T-helper 2 cell treated with Interferon-gamma antibody and Interleukin-4, amounts not matched to agents 100 ng/mL and 5 ng/mL, for 36 hours (primary cell): ENCODE measurements around the gene TMEM30B. TPM values are rescaled to one million over a fixed set of nuclear protein-coding genes. Genes with fewer than 3 reads are reported as not detected.
"Not testable (repeated sequence)": the region's sequence is repeated elsewhere in the genome, so short reads cannot be mapped to it uniquely, and the experiment has no call there.

Source experiments
- intact Hi-C: fragments of 100-400 bp; cut with micrococcal nuclease; formaldehyde crosslinking; loops from one replicate; pipeline ENCODE4 v1.15.1; 2023
- total RNA-seq: library from RNA; stranded (reverse); gene quantifications from 2 replicates; pipeline ENCODE4 v1.2.3, GENCODE V29; 2022

TMEM30B gene
- total RNA-seq, 1 donor from 2014 or later = 0.16 TPM

DNA sequence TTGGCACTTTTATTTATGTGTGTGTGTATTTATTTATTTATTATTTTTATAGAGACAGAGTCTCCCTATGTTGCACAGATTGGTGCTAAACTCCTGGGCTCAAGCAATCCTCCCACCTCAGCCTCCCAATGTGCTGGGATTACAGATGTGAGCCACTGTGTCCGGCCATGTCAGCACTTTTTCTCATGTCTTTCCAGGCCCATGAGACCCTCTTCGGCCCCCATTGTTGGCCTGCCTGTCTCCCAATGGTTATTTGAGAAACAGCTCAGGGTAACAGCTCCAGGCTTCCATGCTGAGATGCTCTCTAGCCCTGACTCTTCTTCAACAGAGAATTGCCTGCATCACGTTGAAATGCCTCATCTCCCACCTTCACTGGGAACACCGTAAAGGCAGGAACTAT is 34.4 kb downstream of the TMEM30B start:
- intact Hi-C loops = no loop called here

DNA sequence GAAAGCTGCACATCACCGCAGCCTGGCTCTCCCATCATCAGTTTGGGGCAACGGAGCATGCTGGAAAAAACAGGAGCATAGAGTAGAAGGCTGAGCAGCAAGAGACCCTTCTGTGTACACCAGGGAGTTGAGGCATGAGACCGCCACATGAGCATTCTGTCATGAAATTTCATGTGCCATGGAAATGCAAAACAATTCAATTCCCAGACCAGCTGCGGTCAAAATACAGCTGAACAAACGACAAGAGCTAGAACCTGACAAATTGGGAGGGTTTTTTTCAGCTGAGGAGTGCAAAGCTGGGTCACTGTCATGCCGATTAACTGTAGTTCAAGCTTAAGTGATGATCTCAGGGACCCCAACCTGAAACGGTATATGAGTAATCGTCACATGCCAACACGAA is 37.1 kb downstream of the TMEM30B start:
- intact Hi-C loops = no loop called here

DNA sequence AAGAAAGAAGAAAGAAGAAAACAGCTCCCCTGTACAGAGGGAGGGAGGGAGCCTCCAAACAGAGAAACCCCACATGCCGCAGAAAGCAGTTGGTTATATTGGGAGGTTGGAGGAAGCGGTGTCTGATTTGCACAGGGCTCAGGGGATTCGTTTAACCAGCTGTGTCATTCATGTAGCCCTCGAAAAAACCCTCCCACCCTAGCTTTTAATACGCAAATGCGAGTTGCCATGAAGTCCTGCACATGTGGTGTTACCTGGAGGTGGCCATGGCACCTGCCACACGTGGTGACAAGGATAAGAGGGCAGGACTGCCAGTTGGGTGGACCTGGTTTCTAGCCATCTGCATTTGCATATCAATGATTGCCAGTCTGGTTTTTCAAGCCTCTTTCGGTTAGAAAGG is 40.9 kb downstream of the TMEM30B start:
- intact Hi-C loops = no loop called here

DNA sequence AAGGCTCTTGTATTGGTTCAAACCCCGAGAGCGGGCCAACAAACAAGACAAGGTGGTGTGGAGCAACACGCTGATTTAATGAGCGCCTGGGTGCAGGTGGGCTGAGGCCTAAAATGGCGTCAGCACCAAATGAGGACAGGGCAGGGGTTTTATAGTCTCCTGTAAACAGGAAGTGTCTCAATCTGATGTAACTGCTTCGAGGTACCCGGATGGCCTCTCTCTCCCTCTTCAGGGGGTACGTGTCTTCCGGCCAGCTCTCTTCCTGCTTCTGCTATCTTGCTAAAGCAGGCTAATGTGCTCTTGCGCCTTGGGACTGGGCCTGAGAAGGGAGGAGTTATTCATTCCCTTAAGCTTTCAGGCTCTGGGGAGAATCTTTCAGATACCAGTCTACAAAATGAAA is 41.9 kb downstream of the TMEM30B start:
- intact Hi-C loops = not testable (repeated sequence)

- intact Hi-C loops = no loop called here
These were observed 42.4 kb downstream of the TMEM30B start for GRCh38 chr14:61238611-61239245.

DNA sequence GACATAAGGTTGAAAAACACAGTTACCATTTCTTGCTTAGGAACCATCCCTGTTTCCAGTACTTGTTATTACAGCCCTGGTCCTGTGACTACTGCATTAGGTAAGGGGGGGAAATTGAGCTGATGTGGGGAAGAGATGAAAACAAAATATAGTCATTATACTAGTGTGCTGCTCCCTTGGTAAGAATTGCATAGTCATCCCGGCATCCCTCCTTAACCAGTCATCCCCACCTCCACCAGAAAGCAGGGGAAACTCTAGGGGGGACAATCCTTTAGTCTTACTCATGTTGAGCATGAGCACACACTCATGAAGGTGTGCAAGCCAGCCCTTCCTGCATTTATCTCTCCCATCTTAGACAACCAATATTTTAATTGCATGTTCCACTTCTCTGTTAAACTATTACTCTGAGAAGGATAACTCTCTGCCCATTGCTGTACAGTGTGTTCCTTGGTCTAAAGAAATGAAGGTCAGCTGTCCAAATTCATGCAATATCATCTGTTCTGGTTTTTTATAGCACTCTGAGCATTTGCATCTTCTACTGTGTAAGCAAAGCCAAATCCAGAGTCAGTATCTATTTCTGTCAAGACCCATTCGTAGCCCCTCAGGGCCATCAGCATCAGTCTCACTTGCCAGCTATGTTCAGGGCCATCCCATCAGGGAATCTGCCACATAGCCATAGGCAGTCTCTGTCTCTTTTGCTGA is 46.8 kb downstream of the TMEM30B start:
- intact Hi-C loops = no loop called here

DNA sequence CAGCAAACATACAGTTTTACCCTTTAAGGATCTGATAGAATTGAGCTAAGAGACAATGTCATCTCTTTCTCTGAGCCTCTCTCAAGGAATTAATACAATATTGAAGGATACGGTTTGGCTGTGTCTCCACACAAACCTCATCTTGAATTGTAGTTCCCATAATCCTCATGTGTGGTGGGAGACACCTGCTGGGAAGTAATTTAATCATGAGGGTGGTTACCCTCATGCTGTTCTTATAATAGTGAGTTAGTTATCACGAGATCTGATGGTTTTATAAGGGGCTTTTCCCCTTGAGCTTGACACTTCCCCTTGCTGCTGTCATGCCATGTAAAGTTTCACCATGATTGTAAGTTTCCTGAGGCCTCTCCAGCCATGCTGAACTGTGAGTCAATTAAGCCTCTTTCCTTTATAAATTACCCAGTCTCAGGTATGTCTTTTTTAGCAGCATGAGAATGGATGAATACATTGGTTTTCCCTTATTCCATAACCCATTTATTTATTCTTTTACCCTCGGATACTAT is 47.6 kb downstream of the TMEM30B start:
- intact Hi-C loops = no loop called here

GRCh38 chr14:61231810-61232209 is 49.3 kb downstream of the TMEM30B start:
- intact Hi-C loops = no loop called here

DNA sequence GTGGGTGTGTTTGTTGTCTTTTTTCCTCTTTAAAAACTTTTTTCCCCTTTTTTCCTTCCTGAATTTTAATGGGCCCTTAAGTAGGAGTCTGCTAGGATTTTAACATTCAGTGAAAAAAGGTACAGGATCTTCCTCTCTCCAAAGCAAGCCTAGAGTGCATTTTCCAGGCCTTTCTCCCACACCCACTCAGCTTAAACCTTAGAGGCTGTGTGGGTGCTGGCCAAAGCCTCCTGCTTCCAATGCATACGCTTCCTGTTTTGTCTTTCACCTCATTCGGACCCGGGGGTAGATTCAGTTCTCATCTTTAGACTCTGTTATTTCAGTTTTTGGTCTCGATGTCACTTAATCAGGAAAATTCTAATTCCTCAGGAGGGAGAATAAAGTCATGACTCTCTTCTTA is 51.2 kb downstream of the TMEM30B start:
- intact Hi-C loops = no loop called here

DNA sequence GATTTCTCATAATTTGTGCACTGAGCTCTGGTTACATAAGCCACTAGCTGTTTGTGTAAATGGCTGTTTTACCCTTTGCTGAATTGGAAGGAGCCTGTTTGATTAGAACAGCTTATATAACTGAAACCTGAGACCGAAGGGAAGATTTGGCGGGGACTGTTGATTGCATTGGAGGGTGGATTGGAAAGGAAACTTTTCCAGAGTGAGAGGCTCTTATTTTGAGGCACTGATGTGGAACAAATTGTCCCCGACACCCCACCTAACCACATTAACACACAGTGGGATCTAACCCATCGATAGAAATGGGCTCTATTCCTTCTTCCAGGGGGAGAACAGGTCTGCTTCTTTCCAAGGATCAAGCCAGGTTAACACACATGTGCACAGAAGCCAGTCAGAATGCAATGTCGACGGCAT is 51.7 kb downstream of the TMEM30B start:
- intact Hi-C loops = no loop called here

DNA sequence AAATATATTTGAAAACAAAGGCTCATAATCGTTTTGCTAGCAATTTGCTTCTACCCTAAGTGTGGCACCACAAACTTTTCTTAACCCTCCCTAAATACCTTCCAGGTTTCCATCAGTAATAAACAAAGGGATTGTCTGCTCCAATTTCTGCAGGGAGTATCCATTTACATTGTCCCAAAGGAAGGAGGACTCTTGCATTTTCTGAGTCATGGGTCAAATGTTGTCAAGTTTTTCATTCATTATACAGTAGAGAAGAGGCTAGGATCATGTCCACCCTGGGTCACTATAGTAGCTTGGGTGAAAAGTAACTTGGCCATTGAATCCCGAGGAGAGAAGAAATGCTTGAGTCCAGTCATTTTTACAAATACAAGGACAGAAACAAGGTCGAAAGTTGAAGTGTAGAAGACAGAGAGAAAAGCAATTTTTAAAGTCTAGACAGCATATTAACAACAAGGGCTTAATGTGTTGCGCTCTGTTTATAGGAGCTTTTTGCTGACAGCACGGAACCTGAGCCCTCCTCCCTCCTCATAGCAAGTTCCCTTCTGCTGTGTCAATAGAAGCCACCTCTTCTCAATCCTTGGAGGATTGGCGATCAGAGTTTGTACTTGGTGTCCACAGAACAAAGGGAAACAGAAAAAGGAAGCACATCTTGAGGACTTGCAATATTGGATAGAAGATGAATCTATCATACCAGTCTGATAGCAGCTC is 53.1 kb downstream of the TMEM30B start:
- intact Hi-C loops = no loop called here

Other genes with a start within 250 kb of the TMEM30B start
- gene PRKCH, start 40.2 kb upstream of the TMEM30B start, total RNA-seq = 165 and 169 TPM in 2 replicates